Parathyroid adenoma (tissue), 2 donors: Measurements from ENCODE around the gene MAML2.

Experiments
- H2AFZ ChIP-seq: fragments of 300-600 bp; sonication (generic); one replicate; pipeline ENCODE4 v1.7.0; 2017; ENCODE audit warnings: antibody characterized with exemption, mild to moderate bottlenecking
- H3K27ac ChIP-seq: fragments of 300-600 bp; sonication (generic); one replicate; pipeline ENCODE4 v1.7.0; 2017
- H3K27me3 ChIP-seq: fragments of 300-600 bp; sonication (generic); one replicate; pipeline ENCODE4 v1.7.0; 2017; ENCODE audit warnings: low read length; ENCODE audit not compliant: control insufficient read depth, insufficient read depth
- H3K36me3 ChIP-seq: fragments of 300-600 bp; sonication (generic); one replicate; pipeline ENCODE4 v1.7.0; 2017; ENCODE audit warnings: low read length; ENCODE audit not compliant: control insufficient read depth, insufficient read depth
- H3K4me1 ChIP-seq: fragments of 300-600 bp; sonication (generic); one replicate; pipeline ENCODE4 v1.7.0; 2017; ENCODE audit warnings: control low read depth
- H3K4me2 ChIP-seq: fragments of 300-600 bp; sonication (generic); one replicate; pipeline ENCODE4 v1.7.0; 2017; ENCODE audit warnings: low read length
- H3K4me3 ChIP-seq: fragments of 300-600 bp; sonication (generic); one replicate; pipeline ENCODE4 v1.7.0; 2017; ENCODE audit warnings: low read depth, low read length
- H3K79me2 ChIP-seq: fragments of 300-600 bp; sonication (generic); one replicate; pipeline ENCODE4 v1.7.0; 2017; ENCODE audit warnings: control low read depth
- H3K9ac ChIP-seq: fragments of 300-600 bp; sonication (generic); one replicate; pipeline ENCODE4 v1.7.0; 2017; ENCODE audit warnings: mild to moderate bottlenecking
- H3K9me3 ChIP-seq: fragments of 300-600 bp; sonication (generic); one replicate; pipeline ENCODE4 v1.7.0; 2017; ENCODE audit warnings: low read length; ENCODE audit not compliant: control insufficient read depth
- TF ChIP-seq, protein P1 (sequence below): fragments of 300-600 bp; sonication (generic); IDR thresholded peaks from one replicate; pipeline ENCODE4 v1.7.0; 2017; ENCODE audit warnings: antibody characterized with exemption, mild to moderate bottlenecking
- donor health status: primary hyperparathyroidism.

The MAML2 gene

GRCh38 chr11:96257036-96257435, 86.0 kb downstream of the MAML2 start:
- Histone ChIP-seq H3K4me2 (no peak overlapping the region), H3K79me2 (peaks cover 9% of the 10 kb centered on the region), H3K36me3 (no peaks in the 10 kb centered on the region), H2AFZ (no peak overlapping the region), H3K9ac (no peak overlapping the region), H3K27ac (no peak overlapping the region), H3K27me3 (no peaks in the 10 kb centered on the region), H3K4me3 (no peak overlapping the region), H3K9me3 (no peaks in the 10 kb centered on the region), H3K4me1 (peaks cover 4% of the 10 kb centered on the region)
- TF ChIP-seq, protein P1, sequence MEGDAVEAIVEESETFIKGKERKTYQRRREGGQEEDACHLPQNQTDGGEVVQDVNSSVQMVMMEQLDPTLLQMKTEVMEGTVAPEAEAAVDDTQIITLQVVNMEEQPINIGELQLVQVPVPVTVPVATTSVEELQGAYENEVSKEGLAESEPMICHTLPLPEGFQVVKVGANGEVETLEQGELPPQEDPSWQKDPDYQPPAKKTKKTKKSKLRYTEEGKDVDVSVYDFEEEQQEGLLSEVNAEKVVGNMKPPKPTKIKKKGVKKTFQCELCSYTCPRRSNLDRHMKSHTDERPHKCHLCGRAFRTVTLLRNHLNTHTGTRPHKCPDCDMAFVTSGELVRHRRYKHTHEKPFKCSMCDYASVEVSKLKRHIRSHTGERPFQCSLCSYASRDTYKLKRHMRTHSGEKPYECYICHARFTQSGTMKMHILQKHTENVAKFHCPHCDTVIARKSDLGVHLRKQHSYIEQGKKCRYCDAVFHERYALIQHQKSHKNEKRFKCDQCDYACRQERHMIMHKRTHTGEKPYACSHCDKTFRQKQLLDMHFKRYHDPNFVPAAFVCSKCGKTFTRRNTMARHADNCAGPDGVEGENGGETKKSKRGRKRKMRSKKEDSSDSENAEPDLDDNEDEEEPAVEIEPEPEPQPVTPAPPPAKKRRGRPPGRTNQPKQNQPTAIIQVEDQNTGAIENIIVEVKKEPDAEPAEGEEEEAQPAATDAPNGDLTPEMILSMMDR, result no peak

DNA sequence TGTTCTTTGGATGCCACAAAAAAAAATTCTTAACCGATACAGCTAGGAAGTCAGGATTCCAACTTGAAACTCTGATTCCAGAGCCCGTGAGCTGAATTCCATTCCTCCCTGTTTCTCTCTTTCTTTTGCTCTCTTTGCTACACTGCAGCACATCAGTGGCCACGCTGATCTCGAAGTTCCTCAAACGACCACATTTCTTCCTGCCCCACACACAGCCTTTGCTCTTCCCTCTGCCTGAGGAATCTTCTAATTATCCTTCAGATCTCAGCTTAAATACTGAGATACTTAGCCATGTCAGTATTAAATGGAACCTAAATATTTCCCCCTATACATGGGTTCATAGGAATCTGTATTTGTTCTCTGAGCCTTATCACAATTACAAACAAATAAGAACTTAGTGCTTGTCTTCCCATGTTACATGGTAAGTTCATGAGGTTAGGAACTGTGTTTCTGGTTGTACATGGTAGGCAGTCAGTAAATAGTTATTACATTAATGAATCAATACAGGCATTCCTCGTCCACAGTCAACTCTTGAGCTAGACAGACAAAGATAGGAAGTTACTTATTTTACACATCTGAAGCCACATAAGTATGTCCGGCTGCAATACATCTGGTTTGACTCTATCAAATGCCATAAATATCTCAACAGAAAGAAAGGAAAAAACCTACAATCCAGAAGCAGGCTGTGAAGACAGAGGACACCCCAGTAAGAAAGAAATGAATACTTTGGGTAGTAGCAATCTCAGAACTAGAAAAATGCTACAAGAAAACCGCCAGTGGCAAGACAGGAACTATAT, 86.6 kb downstream of the MAML2 start:
- no peak overlapping the region for H3K27ac ChIP-seq
- no peaks in the 10 kb centered on the region for H3K9me3 ChIP-seq
- H3K4me2 ChIP-seq, result no peak overlapping the region
- peaks cover 9% of the 10 kb centered on the region for H3K79me2 ChIP-seq
- no peak overlapping the region for H3K9ac ChIP-seq
- H3K27me3 ChIP-seq, result no peaks in the 10 kb centered on the region
- TF ChIP-seq, protein P1, result no peak
- H2AFZ ChIP-seq, result no peak overlapping the region
- peaks cover 4% of the 10 kb centered on the region for H3K4me1 ChIP-seq
- H3K36me3 ChIP-seq, result no peaks in the 10 kb centered on the region
- H3K4me3 ChIP-seq, result no peak overlapping the region

GRCh38 chr11:96254854-96255253, 88.1 kb downstream of the MAML2 start:
- peaks cover 9% of the 10 kb centered on the region for H3K79me2 ChIP-seq
- H2AFZ ChIP-seq, result no peak overlapping the region
- TF ChIP-seq, protein P1, result no peak
- H3K36me3 ChIP-seq, result no peaks in the 10 kb centered on the region
- no peak overlapping the region for H3K4me2 ChIP-seq
- no peak overlapping the region for H3K4me3 ChIP-seq
- no peaks in the 10 kb centered on the region for H3K9me3 ChIP-seq
- H3K4me1 ChIP-seq, result peaks cover 4% of the 10 kb centered on the region
- H3K27ac ChIP-seq, result no peak overlapping the region
- H3K27me3 ChIP-seq, result no peaks in the 10 kb centered on the region
- H3K9ac ChIP-seq, result no peak overlapping the region

- TF ChIP-seq, protein P1, result no peak
- H3K9ac ChIP-seq, result no peak overlapping the region
- H3K27ac ChIP-seq, result peak overlapping the region; percentile 1
- H3K9me3 ChIP-seq, result no peaks in the 10 kb centered on the region
- H3K4me2 ChIP-seq, result peak overlapping the region; percentile 26
- no peaks in the 10 kb centered on the region for H3K36me3 ChIP-seq
- H3K4me1 ChIP-seq, result peaks cover 2% of the 10 kb centered on the region
- H3K79me2 ChIP-seq, result peaks cover 9% of the 10 kb centered on the region
- no peak overlapping the region for H2AFZ ChIP-seq
- H3K4me3 ChIP-seq, result no peak overlapping the region
- no peaks in the 10 kb centered on the region for H3K27me3 ChIP-seq
Observed at GRCh38 chr11:96254087-96254486, 88.9 kb downstream of the MAML2 start.
